GM12878 (cell line): ENCODE results near the gene C6orf62. TPM values are rescaled to one million over a fixed set of nuclear protein-coding genes. Genes with fewer than 3 reads are reported as not detected.
A peak's percentile ranks its signal among the peaks of the same experiment; 100 is the strongest.

Source experiments
- ASH2L ChIP-seq: fragments of 300-600, 200-600 bp; sonication (generic); IDR thresholded peaks from 2 replicates; pipeline ENCODE4 v1.6.1; 2017; ENCODE audit warnings: low read depth, mild to moderate bottlenecking, borderline replicate concordance
- ATF2 ChIP-seq: IDR thresholded peaks from 2 replicates; pipeline ENCODE4 v1.6.1; 2012; ENCODE audit warnings: low read length, inconsistent platforms
- CHD1 ChIP-seq: IDR thresholded peaks from 2 replicates; pipeline ENCODE4 v1.6.1; 2012; ENCODE audit warnings: low read depth, low read length, improper control_type of control experiment
- E4F1 ChIP-seq: fragments of 450-650 bp; IDR thresholded peaks from 2 replicates; pipeline ENCODE4 v1.6.1; 2018; ENCODE audit warnings: borderline replicate concordance, mild to moderate bottlenecking; ENCODE audit not compliant: partially characterized antibody
- EGR1 ChIP-seq, 2 experiments: IDR thresholded peaks; 1 replicate in 1 of 2; 2 replicates in 1 of 2; pipeline ENCODE4 v1.6.1; 2011 to 2012; ENCODE audit warnings: low read depth in 2 of 2, low read length in 2 of 2, borderline replicate concordance in 1 of 2, mild to moderate bottlenecking in 1 of 2, moderate library complexity in 1 of 2
- ELK1 ChIP-seq: IDR thresholded peaks from 2 replicates; pipeline ENCODE4 v1.6.1; 2012; ENCODE audit warnings: low read depth, low read length, improper control_type of control experiment
- EZH2 ChIP-seq: IDR thresholded peaks from 2 replicates; pipeline ENCODE4 v1.6.1; 2012; ENCODE audit warnings: low read depth, mild to moderate bottlenecking, control low read depth, inconsistent platforms, low read length, borderline replicate concordance; ENCODE audit not compliant: control insufficient read depth
- FOS ChIP-seq: IDR thresholded peaks from 3 replicates; pipeline ENCODE4 v1.6.1; 2011; ENCODE audit warnings: borderline replicate concordance; ENCODE audit not compliant: insufficient read length; ENCODE audit errors: extremely low read depth
- GATAD2B ChIP-seq: fragments of 450-650 bp; conservative IDR thresholded peaks from 2 replicates; pipeline ENCODE4 v1.6.1; 2017; ENCODE audit warnings: low read depth, mild to moderate bottlenecking, moderate library complexity
- MTA2 ChIP-seq: fragments of 450-650 bp; IDR thresholded peaks from 2 replicates; pipeline ENCODE4 v1.6.1; 2016; ENCODE audit warnings: low read depth, mild to moderate bottlenecking, moderate library complexity
- MYC ChIP-seq: IDR thresholded peaks from 2 replicates; pipeline ENCODE4 v1.6.1; 2011; ENCODE audit warnings: mild to moderate bottlenecking, low read length, moderate library complexity, inconsistent platforms; ENCODE audit not compliant: insufficient read depth, insufficient replicate concordance, insufficient read length, severe bottlenecking
- NFYB ChIP-seq: IDR thresholded peaks from 2 replicates; pipeline ENCODE4 v1.6.1; 2011; ENCODE audit warnings: low read depth, mild to moderate bottlenecking, low read length, improper control_type of control experiment, moderate library complexity; ENCODE audit not compliant: insufficient read depth
- NRF1 ChIP-seq: conservative IDR thresholded peaks from 2 replicates; pipeline ENCODE4 v1.6.1; 2011; ENCODE audit warnings: mild to moderate bottlenecking, low read depth, low read length, improper control_type of control experiment
- PML ChIP-seq: IDR thresholded peaks from 2 replicates; pipeline ENCODE4 v1.6.1; 2012; ENCODE audit warnings: low read length, inconsistent platforms
- POLR2AphosphoS2 ChIP-seq: IDR thresholded peaks from 2 replicates; pipeline ENCODE4 v1.6.1; 2011; ENCODE audit warnings: low read depth, mild to moderate bottlenecking, low read length, improper control_type of control experiment, moderate library complexity
- SPI1 ChIP-seq: IDR thresholded peaks from 2 replicates; pipeline ENCODE4 v1.6.1; 2011; ENCODE audit warnings: low read depth, mild to moderate bottlenecking, low read length, moderate library complexity, borderline replicate concordance; ENCODE audit not compliant: insufficient read depth
- SREBF1 ChIP-seq: IDR thresholded peaks from 2 replicates; pipeline ENCODE4 v1.6.1; 2012; ENCODE audit warnings: mild to moderate bottlenecking, low read length
- SRF ChIP-seq, 2 experiments: IDR thresholded peaks; 2 replicates each; pipeline ENCODE4 v1.6.1; 2011; ENCODE audit warnings: low read depth in 2 of 2, low read length in 2 of 2, mild to moderate bottlenecking in 1 of 2, moderate library complexity in 1 of 2
- YY1 ChIP-seq: IDR thresholded peaks from 2 replicates; pipeline ENCODE4 v1.6.1; 2011; ENCODE audit warnings: low read depth, mild to moderate bottlenecking, low read length
- polyA plus RNA-seq, 11 experiments: library from polyadenylated mRNA; depleted of rRNA in 4 of 11; unstranded in 6 of 11; stranded (reverse) in 5 of 11; fragments of >200 nt; fragmentation: Nextera tagmentation in 4 of 11; fragmentation: Illumina TruSeq in 1 of 11; extraction: Ambion mirVana in 4 of 11; extraction: Trizol in 1 of 11; gene quantifications; 1 replicate in 1 of 11; 2 replicates in 10 of 11; pipeline versions ENCODE4 v1.2.1 to v1.2.3, GENCODE V29; 2011 to 2016; ENCODE audit warnings: inconsistent platforms in 2 of 11, missing spikeins in 2 of 11, low read depth in 1 of 11
- total RNA-seq, 4 experiments: library from RNA; depleted of rRNA in 3 of 4; stranded (reverse); fragments of >200 nt in 3 of 4; fragmentation: Illumina TruSeq in 1 of 4; extraction: Trizol in 1 of 4; gene quantifications; 2 replicates each; pipeline versions ENCODE4 v1.2.1 to v1.2.3, GENCODE V29; 2013 to 2021
- TF ChIP-seq, protein P1 (sequence below): IDR thresholded peaks from 2 replicates; pipeline ENCODE4 v1.6.1; 2011; ENCODE audit warnings: borderline replicate concordance, low read depth, mild to moderate bottlenecking, moderate library complexity, low read length; ENCODE audit not compliant: insufficient read depth, poor library complexity, severe bottlenecking
- TF ChIP-seq, protein P2 (sequence below): IDR thresholded peaks from 2 replicates; pipeline ENCODE4 v1.6.1; 2011; ENCODE audit warnings: borderline replicate concordance, low read depth, mild to moderate bottlenecking, moderate library complexity, mixed read lengths, low read length; ENCODE audit not compliant: insufficient read depth; ENCODE audit errors: extremely low read length

C6orf62 gene
- total and polyA plus RNA-seq, 10 of the 15 experiments (the other 5 are each of a cell fraction or from before 2014, with no cell fraction given) = 55.6 to 565 (median 126) TPM

- TF ChIP-seq PML = peak; percentile 58; the same call in 1 of the 2 replicates
- TF ChIP-seq GATAD2B = no peak
- TF ChIP-seq, protein P1, sequence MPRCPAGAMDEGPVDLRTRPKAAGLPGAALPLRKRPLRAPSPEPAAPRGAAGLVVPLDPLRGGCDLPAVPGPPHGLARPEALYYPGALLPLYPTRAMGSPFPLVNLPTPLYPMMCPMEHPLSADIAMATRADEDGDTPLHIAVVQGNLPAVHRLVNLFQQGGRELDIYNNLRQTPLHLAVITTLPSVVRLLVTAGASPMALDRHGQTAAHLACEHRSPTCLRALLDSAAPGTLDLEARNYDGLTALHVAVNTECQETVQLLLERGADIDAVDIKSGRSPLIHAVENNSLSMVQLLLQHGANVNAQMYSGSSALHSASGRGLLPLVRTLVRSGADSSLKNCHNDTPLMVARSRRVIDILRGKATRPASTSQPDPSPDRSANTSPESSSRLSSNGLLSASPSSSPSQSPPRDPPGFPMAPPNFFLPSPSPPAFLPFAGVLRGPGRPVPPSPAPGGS = no peak
- peak; percentile 28; the same call in 1 of the 2 replicates for TF ChIP-seq NFYB
- no peak for TF ChIP-seq EGR1 (IDR thresholded peaks at IDR 0.05; ENCODE audit: borderline replicate concordance in 1 of 2, low read depth in 2 of 2, low read length in 2 of 2)
- peak; percentile 66 for TF ChIP-seq E4F1
- no peak for TF ChIP-seq ATF2
- TF ChIP-seq MYC = no peak
- TF ChIP-seq, protein P2, sequence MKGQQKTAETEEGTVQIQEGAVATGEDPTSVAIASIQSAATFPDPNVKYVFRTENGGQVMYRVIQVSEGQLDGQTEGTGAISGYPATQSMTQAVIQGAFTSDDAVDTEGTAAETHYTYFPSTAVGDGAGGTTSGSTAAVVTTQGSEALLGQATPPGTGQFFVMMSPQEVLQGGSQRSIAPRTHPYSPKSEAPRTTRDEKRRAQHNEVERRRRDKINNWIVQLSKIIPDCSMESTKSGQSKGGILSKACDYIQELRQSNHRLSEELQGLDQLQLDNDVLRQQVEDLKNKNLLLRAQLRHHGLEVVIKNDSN = peak; percentile 5
- TF ChIP-seq ELK1 = peak; percentile 37; the same call in 1 of the 2 replicates
- TF ChIP-seq NRF1 = peak; percentile 88
- TF ChIP-seq SPI1 = peak; percentile 35; the same call in 1 of the 2 replicates
- 0 out of 2 replicates have a peak, but pooled peaks have one; percentile 26 for TF ChIP-seq ASH2L
- TF ChIP-seq POLR2AphosphoS2 = peak; percentile 85
- TF ChIP-seq YY1 = peak; percentile 92
- 0 out of 4 replicates have a peak, but pooled peaks of 1 of the 2 experiments have one; percentile 66 for TF ChIP-seq SRF (IDR thresholded peaks at IDR 0.05; ENCODE audit: low read depth in 2 of 2, low read length in 2 of 2)
- no peak for TF ChIP-seq SREBF1
- no peak for TF ChIP-seq EZH2
- TF ChIP-seq MTA2 = no peak
- no peak for TF ChIP-seq CHD1
- no peak for TF ChIP-seq FOS
Measured at GRCh38 chr6:24666641-24667377, 52.1 kb downstream of the C6orf62 start, which contains the start of the genes ACOT13 and TDP2 (continued).
